H1 (cell line): Measurements from ENCODE around the gene PLCB4. TPM values are rescaled to one million over a fixed set of nuclear protein-coding genes. Genes with fewer than 3 reads are reported as not detected.

Source experiments
- CTCF ChIA-PET: fragments of 300-600 bp; sonication (Branson Sonifier 250); formaldehyde crosslinking; loops from one replicate; lab custom pipeline; 2021; ENCODE audit not compliant: partially characterized antibody; lab: Charles Lee
- POLR2A ChIA-PET: fragments of 300-600 bp; sonication (Branson Sonifier 250); formaldehyde crosslinking; loops from one replicate; lab custom pipeline; 2021; ENCODE audit warnings: inconsistent platforms; ENCODE audit not compliant: partially characterized antibody; lab: Charles Lee
- DNase-seq, 2 experiments: peaks; one replicate each; pipeline versions ENCODE4 v3.0.0 to v3.0.0-alpha.2; 2010 to 2022; ENCODE audit warnings: low spot score in 2 of 2, low read depth in 1 of 2, mixed read lengths in 1 of 2
- FAIRE-seq: peaks from 2 replicates; lab custom pipeline; 2011; peaks lifted over from hg19 to GRCh38; lab: Jason Lieb, UNC
- H2AFZ ChIP-seq: 2 replicates; pipeline ENCODE4 v1.8.1; 2012; ENCODE audit warnings: low read length, inconsistent platforms
- H2AK5ac ChIP-seq: 2 replicates; pipeline ENCODE4 v1.6.1; 2013; ENCODE audit warnings: low read depth, low read length
- H2BK120ac ChIP-seq: replicated peaks from 2 replicates; pipeline ENCODE3; 2013; ENCODE audit warnings: low read depth, low read length, inconsistent platforms
- H2BK12ac ChIP-seq: 2 replicates; pipeline ENCODE4 v1.6.1; 2013; ENCODE audit warnings: low read depth, low read length
- H2BK15ac ChIP-seq: 2 replicates; pipeline ENCODE4 v1.6.1; 2013; ENCODE audit warnings: low read length
- H2BK20ac ChIP-seq: 2 replicates; pipeline ENCODE4 v1.6.1; 2013; ENCODE audit warnings: low read length
- H2BK5ac ChIP-seq: 2 replicates; pipeline ENCODE4 v1.6.1; 2013; ENCODE audit warnings: low read depth, low read length
- H3K14ac ChIP-seq: 2 replicates; pipeline ENCODE4 v1.6.1; 2013; ENCODE audit warnings: inconsistent platforms; ENCODE audit not compliant: insufficient read length
- H3K18ac ChIP-seq: 2 replicates; pipeline ENCODE4 v1.6.1; 2013; ENCODE audit warnings: low read length; ENCODE audit errors: extremely low read depth
- H3K23ac ChIP-seq: 2 replicates; pipeline ENCODE4 v1.6.1; 2013; ENCODE audit warnings: inconsistent platforms; ENCODE audit not compliant: insufficient read length
- H3K23me2 ChIP-seq: 2 replicates; pipeline ENCODE4 v1.6.1; 2013; ENCODE audit warnings: low read depth, low read length
- H3K27ac ChIP-seq: 2 replicates; pipeline ENCODE4 v1.6.1; 2011; ENCODE audit warnings: low read depth, low read length, inconsistent platforms
- H3K27me3 ChIP-seq, 4 experiments: replicated peaks in 1 of 4; 1 replicate in 1 of 4; 2 replicates in 3 of 4; pipeline versions ENCODE4 v1.6.1 to v1.8.1; 2011 to 2013; ENCODE audit warnings: low read length in 3 of 4, mild to moderate bottlenecking in 3 of 4, inconsistent platforms in 2 of 4, mixed read lengths in 2 of 4, moderate library complexity in 1 of 4; ENCODE audit not compliant: control insufficient read depth in 3 of 4, insufficient read depth in 3 of 4; ENCODE audit errors: extremely low read depth in 1 of 4
- H3K36me3 ChIP-seq, 4 experiments: 2 replicates each; pipeline versions ENCODE4 v1.6.1 to v1.8.1; 2011 to 2013; ENCODE audit warnings: mild to moderate bottlenecking in 4 of 4, low read length in 3 of 4, moderate library complexity in 2 of 4, control low read depth in 1 of 4, inconsistent platforms in 1 of 4; ENCODE audit not compliant: insufficient read depth in 4 of 4, control insufficient read depth in 2 of 4
- H3K4ac ChIP-seq: replicated peaks from 2 replicates; pipeline ENCODE3; 2013; ENCODE audit warnings: low read length, low read depth, mixed read lengths, inconsistent platforms; ENCODE audit not compliant: insufficient read length
- H3K4me1 ChIP-seq, 4 experiments: replicated peaks in 1 of 4; 1 replicate in 1 of 4; 2 replicates in 3 of 4; pipeline versions ENCODE4 v1.6.1 to v1.8.1; 2011 to 2013; ENCODE audit warnings: low read length in 3 of 4, inconsistent platforms in 2 of 4, mixed read lengths in 1 of 4; ENCODE audit not compliant: insufficient read depth in 4 of 4, control insufficient read depth in 3 of 4
- H3K4me2 ChIP-seq, 2 experiments: 2 replicates each; pipeline versions ENCODE4 v1.6.1 to v1.8.1; 2011 to 2013; ENCODE audit warnings: low read depth in 2 of 2, low read length in 2 of 2, control low read depth in 1 of 2, inconsistent platforms in 1 of 2, mild to moderate bottlenecking in 1 of 2; ENCODE audit not compliant: insufficient read depth in 1 of 2
- H3K4me3 ChIP-seq, 4 experiments: fragments of 200-600, 300-600 bp in 1 of 4; sonication (generic), shearing (Covaris generic), sonication (Bioruptor Twin) in 1 of 4; 2 replicates each; pipeline versions ENCODE4 v1.5.1 to v1.8.1; 2011 to 2016; ENCODE audit warnings: low read length in 4 of 4, low read depth in 3 of 4, control low read depth in 2 of 4, inconsistent platforms in 2 of 4, mild to moderate bottlenecking in 2 of 4, mixed read lengths in 1 of 4, moderate library complexity in 1 of 4; ENCODE audit not compliant: insufficient read depth in 2 of 4; ENCODE audit errors: extremely low read depth in 1 of 4
- H3K56ac ChIP-seq: replicated peaks from 2 replicates; pipeline ENCODE3; 2013; ENCODE audit warnings: low read depth, mild to moderate bottlenecking, mixed read lengths, low read length, inconsistent platforms; ENCODE audit not compliant: insufficient read length
- H3K79me1 ChIP-seq: 2 replicates; pipeline ENCODE4 v1.6.1; 2013; ENCODE audit warnings: low read depth, low read length, control low read depth
- H3K79me2 ChIP-seq, 2 experiments: 2 replicates each; pipeline versions ENCODE4 v1.6.1 to v1.8.1; 2012 to 2013; ENCODE audit warnings: low read length in 2 of 2, mild to moderate bottlenecking in 2 of 2, inconsistent platforms in 1 of 2; ENCODE audit not compliant: insufficient read depth in 2 of 2, control insufficient read depth in 1 of 2
- H3K9ac ChIP-seq, 4 experiments: replicated peaks in 1 of 4; 1 replicate in 1 of 4; 2 replicates in 3 of 4; pipeline versions ENCODE4 v1.6.1 to v1.8.1; 2011 to 2013; ENCODE audit warnings: low read depth in 3 of 4, low read length in 3 of 4, control low read depth in 2 of 4, mild to moderate bottlenecking in 2 of 4, moderate library complexity in 2 of 4, inconsistent platforms in 1 of 4; ENCODE audit errors: extremely low read depth in 1 of 4
- H3K9me3 ChIP-seq, 2 experiments: 2 replicates each; pipeline versions ENCODE4 v1.6.1 to v1.8.1; 2012 to 2013; ENCODE audit warnings: mild to moderate bottlenecking in 2 of 2, moderate library complexity in 2 of 2, control low read depth in 1 of 2, inconsistent platforms in 1 of 2, low read depth in 1 of 2, low read length in 1 of 2, mixed read lengths in 1 of 2; ENCODE audit not compliant: insufficient read depth in 2 of 2
- H4K20me1 ChIP-seq, 2 experiments: replicated peaks in 1 of 2; 2 replicates each; pipeline versions ENCODE3 to v1.8.1; 2011 to 2013; ENCODE audit warnings: inconsistent platforms in 2 of 2, low read length in 2 of 2, mild to moderate bottlenecking in 1 of 2; ENCODE audit not compliant: insufficient read depth in 2 of 2, control insufficient read depth in 1 of 2
- H4K5ac ChIP-seq: 2 replicates; pipeline ENCODE4 v1.6.1; 2013; ENCODE audit warnings: low read length, low read depth, mixed read lengths, inconsistent platforms; ENCODE audit not compliant: insufficient read length
- H4K8ac ChIP-seq: 2 replicates; pipeline ENCODE4 v1.8.0; 2013; ENCODE audit warnings: mild to moderate bottlenecking, moderate library complexity, low read length, inconsistent platforms; ENCODE audit not compliant: insufficient read depth; ENCODE audit errors: extremely low read depth
- H4K91ac ChIP-seq: replicated peaks from 2 replicates; pipeline ENCODE3; 2013; ENCODE audit warnings: low read length, mixed read lengths, inconsistent platforms; ENCODE audit not compliant: insufficient read length
- ATF3 ChIP-seq: IDR thresholded peaks from 2 replicates; pipeline ENCODE4 v1.6.1; 2011; ENCODE audit warnings: low read depth, mild to moderate bottlenecking, low read length; ENCODE audit not compliant: insufficient read depth
- CBX5 ChIP-seq: fragments of 300-800, 300-1000 bp; sonication (generic); IDR thresholded peaks from 2 replicates; pipeline ENCODE4 v1.7.1; 2016; ENCODE audit warnings: antibody characterized with exemption, low read length, low read depth
- CEBPB ChIP-seq: IDR thresholded peaks from 2 replicates; pipeline ENCODE4 v1.6.1; 2012; ENCODE audit warnings: low read depth, low read length
- FOSL1 ChIP-seq: IDR thresholded peaks from 2 replicates; pipeline ENCODE4 v1.6.1; 2011; ENCODE audit warnings: mild to moderate bottlenecking, low read depth, low read length, moderate library complexity; ENCODE audit not compliant: insufficient read depth
- HDAC2 ChIP-seq, 2 experiments: fragments of 300-600 bp in 1 of 2; sonication (generic) in 1 of 2; IDR thresholded peaks; 2 replicates each; pipeline ENCODE4 v1.6.1; 2011 to 2012; ENCODE audit warnings: low read depth in 2 of 2, low read length in 2 of 2, mild to moderate bottlenecking in 2 of 2, moderate library complexity in 2 of 2, borderline replicate concordance in 1 of 2, inconsistent platforms in 1 of 2
- JUND ChIP-seq: IDR thresholded peaks from 2 replicates; pipeline ENCODE4 v1.6.1; 2011; ENCODE audit warnings: mild to moderate bottlenecking, improper control_type of control experiment, low read length
- KDM4A ChIP-seq: IDR thresholded peaks from one replicate; pipeline ENCODE4 v1.7.1; 2012; ENCODE audit warnings: low read depth, mild to moderate bottlenecking, moderate library complexity, low read length, inconsistent platforms; ENCODE audit not compliant: severe bottlenecking
- POLR2A ChIP-seq, 2 experiments: IDR thresholded peaks; 1 replicate in 1 of 2; 2 replicates in 1 of 2; pipeline ENCODE4 v1.6.1; 2011; ENCODE audit warnings: low read depth in 2 of 2, low read length in 2 of 2, mild to moderate bottlenecking in 2 of 2; ENCODE audit errors: control extremely low read depth in 1 of 2
- SP2 ChIP-seq: IDR thresholded peaks from 2 replicates; pipeline ENCODE4 v1.6.1; 2012; ENCODE audit warnings: mild to moderate bottlenecking, low read length, inconsistent platforms
- TAF1 ChIP-seq: IDR thresholded peaks from 2 replicates; pipeline ENCODE4 v1.6.1; 2011; ENCODE audit warnings: mild to moderate bottlenecking, low read depth, low read length
- WGBS, 2 experiments: shearing (Covaris generic) in 1 of 2; methylation state at CpG; one replicate each; pipeline versions ENCODE4 v1.1.6 to v1.1.7; 2013 to 2015; ENCODE audit warnings: low lambda C conversion rate in 2 of 2, mixed read lengths in 2 of 2, inconsistent platforms in 1 of 2, low coverage in 1 of 2, missing lambda C conversion rate in 1 of 2; ENCODE audit not compliant: insufficient replicate concordance in 2 of 2, insufficient coverage in 1 of 2, insufficient read length in 1 of 2; ENCODE audit errors: extremely low coverage in 1 of 2, missing lambda C conversion rate in 1 of 2; 5-methylcytosine and 5-hydroxymethylcytosine counted together
- polyA plus RNA-seq, 7 experiments: library from polyadenylated mRNA; depleted of rRNA in 3 of 7; stranded (reverse) in 5 of 7; unstranded in 2 of 7; fragments of >200 nt in 5 of 7; fragments of 200-250 nt in 2 of 7; gene quantifications; 1 replicate in 5 of 7; 2 replicates in 1 of 7; 4 replicates in 1 of 7; pipeline versions ENCODE4 v1.2.1 to v1.2.3, GENCODE V29; 2011 to 2013; ENCODE audit warnings: missing spikeins in 2 of 7, mixed read lengths in 2 of 7
- total RNA-seq: library from RNA; stranded (reverse); fragmentation: NEBNext Ultra II Directional; extraction: Animal tissue kit (Norgen Biotek cat#: 25700); gene quantifications from 2 replicates; pipeline ENCODE4 v1.2.1, GENCODE V29; 2021

PLCB4 gene
- total and polyA plus RNA-seq, 2 of the 8 experiments (the other 6 are each of a cell fraction or from before 2014, with no cell fraction given), result 3.2 to 14.1 TPM

DNA sequence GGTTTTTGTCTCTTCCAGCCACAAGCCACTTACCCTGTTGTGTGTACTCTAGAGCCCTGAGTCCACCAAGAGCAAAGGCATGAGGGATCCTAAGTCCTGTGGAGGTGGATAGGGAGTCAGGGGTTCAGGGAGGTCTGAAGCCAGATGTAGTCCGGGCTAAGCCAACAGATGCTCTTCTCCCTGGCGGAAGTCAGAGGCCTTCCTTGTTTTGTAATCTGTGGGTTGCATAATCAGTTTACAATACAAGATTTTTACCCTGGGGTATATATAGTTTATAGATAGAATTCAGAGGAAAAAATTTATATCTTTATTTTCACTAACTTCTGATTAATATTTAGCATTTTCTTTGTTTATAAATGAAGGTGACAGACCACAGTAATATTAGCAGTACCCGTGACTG lies 454.7 kb downstream of the PLCB4 start:
- no peaks in the 10 kb centered on the region for H3K23me2 ChIP-seq
- no peak overlapping the region for H3K14ac ChIP-seq
- H2BK15ac ChIP-seq, result no peak overlapping the region
- H4K5ac ChIP-seq, result no peak overlapping the region
- H3K9me3 ChIP-seq, result no peaks in the 10 kb centered on the region
- no peaks in the 10 kb centered on the region for H3K79me1 ChIP-seq
- no peak overlapping the region for H3K4ac ChIP-seq
- no peak overlapping the region for H2BK5ac ChIP-seq
- no peak overlapping the region for H3K4me2 ChIP-seq
- FAIRE-seq (no peak), DNase-seq (no peak)
- H2AFZ ChIP-seq, result no peak overlapping the region
- no peak overlapping the region for H3K23ac ChIP-seq
- H3K18ac ChIP-seq, result no peak overlapping the region
- no peak overlapping the region for H3K4me3 ChIP-seq
- no peak overlapping the region for H3K56ac ChIP-seq
- H3K9ac ChIP-seq, result no peak overlapping the region
- no peak overlapping the region for H2BK120ac ChIP-seq
- TF ChIP-seq POLR2A (IDR thresholded peaks at IDR 0.05; ENCODE audit: control extremely low read depth in 1 of 2, low read depth in 2 of 2, low read length in 2 of 2) (no peak), SP2 (no peak), TAF1 (no peak), CEBPB (no peak), JUND (no peak), ATF3 (no peak), HDAC2 (IDR thresholded peaks at IDR 0.05; ENCODE audit: borderline replicate concordance in 1 of 2, low read depth in 2 of 2, low read length in 2 of 2) (no peak), KDM4A (no peak), FOSL1 (no peak), CBX5 (no peak)
- ChIA-PET CTCF (interaction anchor here (1.2 to 10.5 kb wide), 2 partner anchors 19 to 56 kb away, joined by 6 to 79 read pairs; no protein-coding TSS in a partner anchor), POLR2A (no interaction called here)
- H4K8ac ChIP-seq, result no peak overlapping the region
- H3K79me2 ChIP-seq, result no peaks in the 10 kb centered on the region
- peaks cover 4 to 12% (median 7%) of the 10 kb centered on the region in 4 experiments; a peak in 5 of 7 replicates for H3K4me1 ChIP-seq
- no peak overlapping the region for H4K91ac ChIP-seq
- no peak overlapping the region for H2BK20ac ChIP-seq
- H4K20me1 ChIP-seq, result no peaks in the 10 kb centered on the region
- peaks cover 4 to 23% (median 15%) of the 10 kb centered on the region in 4 experiments for H3K27me3 ChIP-seq
- no peaks in the 10 kb centered on the region for H3K36me3 ChIP-seq
- H2AK5ac ChIP-seq, result no peak overlapping the region
- WGBS, 2 experiments, result 92% methylated on average over 3 of the region's 3 CpGs; no CpG with 5 or more reads in 1 of the 2 experiments
- H2BK12ac ChIP-seq, result no peak overlapping the region
- no peak overlapping the region for H3K27ac ChIP-seq
